Mesenchymal stem cell (in vitro differentiated cells and primary cell): Measurements from ENCODE around the gene RPS28.

Source experiments
- DNase-seq: peaks from one replicate; pipeline ENCODE4 v3.0.0-alpha.2; 2013
- H2AFZ ChIP-seq: one replicate; pipeline ENCODE4 v1.6.1; 2013; ENCODE audit warnings: low read depth, mild to moderate bottlenecking, control low read depth, inconsistent platforms, low read length, moderate library complexity
- H2AK5ac ChIP-seq: 2 replicates; pipeline ENCODE4 v1.6.1; 2013; ENCODE audit warnings: low read length, moderate library complexity, mild to moderate bottlenecking, inconsistent platforms; ENCODE audit not compliant: severe bottlenecking
- H2BK120ac ChIP-seq: one replicate; pipeline ENCODE4 v1.6.1; 2013; ENCODE audit warnings: low read depth, mild to moderate bottlenecking, inconsistent platforms, low read length, moderate library complexity
- H2BK12ac ChIP-seq, 2 experiments: one replicate each; pipeline ENCODE4 v1.6.1; 2013; ENCODE audit warnings: inconsistent platforms in 2 of 2, low read length in 2 of 2, mild to moderate bottlenecking in 2 of 2, moderate library complexity in 2 of 2, control low read depth in 1 of 2
- H2BK15ac ChIP-seq: one replicate; pipeline ENCODE4 v1.6.1; 2013; ENCODE audit warnings: mild to moderate bottlenecking, low read depth, inconsistent platforms; ENCODE audit not compliant: poor library complexity, severe bottlenecking
- H2BK5ac ChIP-seq: 2 replicates; pipeline ENCODE4 v1.6.1; 2013; ENCODE audit warnings: low read depth, mild to moderate bottlenecking, low read length, control low read depth, inconsistent platforms; ENCODE audit not compliant: poor library complexity, severe bottlenecking
- H3K14ac ChIP-seq, 2 experiments: one replicate each; pipeline ENCODE4 v1.6.1; 2013; ENCODE audit warnings: inconsistent platforms in 2 of 2, low read length in 2 of 2, control low read depth in 1 of 2, mild to moderate bottlenecking in 1 of 2, moderate library complexity in 1 of 2
- H3K18ac ChIP-seq, 2 experiments: one replicate each; pipeline ENCODE4 v1.6.1; 2013; ENCODE audit warnings: inconsistent platforms in 2 of 2, low read length in 2 of 2, control low read depth in 1 of 2, low read depth in 1 of 2, mild to moderate bottlenecking in 1 of 2
- H3K23ac ChIP-seq, 2 experiments: one replicate each; pipeline ENCODE4 v1.6.1; 2013; ENCODE audit warnings: inconsistent platforms in 2 of 2, low read length in 2 of 2, mild to moderate bottlenecking in 2 of 2, moderate library complexity in 2 of 2, control low read depth in 1 of 2
- H3K27ac ChIP-seq: 2 replicates; pipeline ENCODE4 v1.5.1; 2013; ENCODE audit warnings: mild to moderate bottlenecking, moderate library complexity, low read length, control low read depth, inconsistent platforms; ENCODE audit not compliant: poor library complexity, severe bottlenecking
- H3K27me3 ChIP-seq, 2 experiments: 2 replicates each; pipeline versions ENCODE4 v1.6.1 to v1.7.0; 2013; ENCODE audit warnings: low read length in 2 of 2, mild to moderate bottlenecking in 2 of 2, moderate library complexity in 2 of 2, control low read depth in 1 of 2, inconsistent platforms in 1 of 2; ENCODE audit not compliant: control insufficient read depth in 1 of 2, insufficient read depth in 1 of 2
- H3K36me3 ChIP-seq, 2 experiments: 2 replicates each; pipeline versions ENCODE4 v1.6.1 to v1.7.0; 2013; ENCODE audit warnings: low read length in 2 of 2, control low read depth in 1 of 2, inconsistent platforms in 1 of 2, low read depth in 1 of 2, mild to moderate bottlenecking in 1 of 2; ENCODE audit not compliant: insufficient read depth in 2 of 2, control insufficient read depth in 1 of 2
- H3K4ac ChIP-seq, 2 experiments: one replicate each; pipeline ENCODE4 v1.6.1; 2013; ENCODE audit warnings: inconsistent platforms in 2 of 2, low read length in 2 of 2, mild to moderate bottlenecking in 2 of 2, moderate library complexity in 2 of 2, control low read depth in 1 of 2, low read depth in 1 of 2
- H3K4me1 ChIP-seq: 2 replicates; pipeline ENCODE4 v1.6.1; 2013; ENCODE audit warnings: low read depth, low read length, control low read depth; ENCODE audit not compliant: control insufficient read depth, insufficient read depth
- H3K4me2 ChIP-seq: 2 replicates; pipeline ENCODE4 v1.6.1; 2013; ENCODE audit warnings: low read length, mild to moderate bottlenecking, inconsistent platforms; ENCODE audit not compliant: poor library complexity, severe bottlenecking
- H3K4me3 ChIP-seq, 2 experiments: 2 replicates each; pipeline versions ENCODE4 v1.5.1 to v1.7.0; 2013; ENCODE audit warnings: low read length in 2 of 2, mild to moderate bottlenecking in 2 of 2, control low read depth in 1 of 2, low read depth in 1 of 2; ENCODE audit not compliant: insufficient read depth in 1 of 2
- H3K79me1 ChIP-seq: replicated peaks from 2 replicates; pipeline ENCODE4 v1.6.1; 2013; ENCODE audit warnings: mild to moderate bottlenecking, control low read depth, low read length, inconsistent platforms; ENCODE audit not compliant: poor library complexity, severe bottlenecking
- H3K9ac ChIP-seq: 2 replicates; pipeline ENCODE4 v1.7.0; 2013; ENCODE audit warnings: mild to moderate bottlenecking, low read length, moderate library complexity
- H3K9me3 ChIP-seq: 2 replicates; pipeline ENCODE4 v1.7.0; 2013; ENCODE audit warnings: mild to moderate bottlenecking, low read length; ENCODE audit not compliant: control insufficient read depth
- H4K8ac ChIP-seq: one replicate; pipeline ENCODE4 v1.6.1; 2013; ENCODE audit warnings: inconsistent platforms, mild to moderate bottlenecking, low read length, moderate library complexity
- H4K91ac ChIP-seq: one replicate; pipeline ENCODE4 v1.6.1; 2013; ENCODE audit warnings: mild to moderate bottlenecking, low read length, inconsistent platforms
- WGBS: methylation state at CpG from one replicate; pipeline ENCODE4 v1.1.7; 2013; ENCODE audit warnings: mixed read lengths; 5-methylcytosine and 5-hydroxymethylcytosine counted together

Gene RPS28

DNA sequence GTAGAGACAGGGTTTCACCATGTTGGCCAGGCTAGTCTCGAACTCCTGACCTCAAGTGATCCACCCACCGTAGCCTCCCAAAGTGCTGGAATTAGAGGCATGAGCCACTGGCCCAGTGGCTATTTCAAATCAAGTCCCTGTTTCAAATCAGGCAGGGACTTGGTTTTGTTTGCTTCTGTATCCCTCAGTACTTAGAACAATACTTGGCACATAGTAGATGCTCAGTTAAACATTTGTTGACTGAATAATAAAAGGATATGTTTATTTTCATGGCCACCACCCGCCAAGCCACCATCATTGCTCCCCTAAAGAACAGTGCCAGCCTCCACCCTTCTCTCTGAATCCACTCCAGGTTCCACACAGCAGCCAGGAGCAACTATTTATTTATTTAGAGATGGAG, 4.2 kb downstream of the RPS28 start:
- H3K79me1 ChIP-seq = peaks cover 2% of the 10 kb centered on the region
- H2BK15ac ChIP-seq = no peak overlapping the region
- no peak overlapping the region for H3K9ac ChIP-seq
- peaks cover 21 to 22% of the 10 kb centered on the region in 2 experiments for H3K36me3 ChIP-seq
- H4K91ac ChIP-seq = no peak overlapping the region
- 100% methylated on average over 3 of the region's 3 CpGs for WGBS
- no peak overlapping the region for H2AFZ ChIP-seq
- no peak overlapping the region for H3K4ac ChIP-seq
- H4K8ac ChIP-seq = no peak overlapping the region
- no peak overlapping the region for H3K27ac ChIP-seq
- no peak overlapping the region for H3K14ac ChIP-seq
- H2BK12ac ChIP-seq = no peak overlapping the region
- no peak for DNase-seq
- H2BK5ac ChIP-seq = no peak overlapping the region
- peaks cover 0 to 9% of the 10 kb centered on the region in 2 experiments for H3K27me3 ChIP-seq
- no peak overlapping the region for H2BK120ac ChIP-seq
- no peak overlapping the region for H3K4me2 ChIP-seq
- peaks cover 16% of the 10 kb centered on the region for H3K4me1 ChIP-seq
- H3K9me3 ChIP-seq = peaks cover 6% of the 10 kb centered on the region
- no peak overlapping the region for H3K18ac ChIP-seq
- H2AK5ac ChIP-seq = no peak overlapping the region
- no peak overlapping the region for H3K4me3 ChIP-seq
- H3K23ac ChIP-seq = no peak overlapping the region

DNA sequence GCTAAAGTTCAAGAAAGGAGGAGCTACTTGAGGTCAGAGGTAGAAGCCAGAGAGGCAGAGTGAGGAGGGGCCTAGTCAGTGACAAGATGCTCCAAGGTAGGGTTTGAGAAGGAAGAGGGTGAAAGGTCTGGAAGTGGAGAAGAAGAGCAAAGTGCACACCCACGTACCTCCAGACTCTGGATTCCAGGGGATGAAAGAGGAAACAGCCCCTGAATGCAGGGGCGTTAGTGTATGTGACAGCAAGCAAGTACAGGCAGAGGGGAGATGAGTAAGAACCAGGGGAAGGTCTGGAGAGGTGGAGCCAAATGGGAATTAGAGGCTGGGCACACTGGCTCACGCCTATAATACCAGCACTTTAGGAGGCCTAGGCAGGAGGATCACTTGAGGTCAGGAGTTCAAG, 8.7 kb downstream of the RPS28 start:
- no peak overlapping the region for H3K4me3 ChIP-seq
- H3K9me3 ChIP-seq = peaks cover 6% of the 10 kb centered on the region
- H3K4me1 ChIP-seq = peaks cover 19% of the 10 kb centered on the region
- peaks cover 0 to under 1% of the 10 kb centered on the region in 2 experiments for H3K36me3 ChIP-seq
- H3K79me1 ChIP-seq = no peaks in the 10 kb centered on the region
- no peak overlapping the region for H3K18ac ChIP-seq
- no peak overlapping the region for H2AFZ ChIP-seq
- no peak overlapping the region for H3K4me2 ChIP-seq
- H3K27ac ChIP-seq = no peak overlapping the region
- no peak overlapping the region for H2AK5ac ChIP-seq
- H2BK120ac ChIP-seq = no peak overlapping the region
- no peak overlapping the region for H3K9ac ChIP-seq
- no peak overlapping the region for H3K14ac ChIP-seq
- WGBS = 72% methylated on average over 3 of the region's 3 CpGs
- H3K23ac ChIP-seq = no peak overlapping the region
- H4K8ac ChIP-seq = no peak overlapping the region
- DNase-seq = no peak
- peaks cover 24 to 32% of the 10 kb centered on the region in 2 experiments for H3K27me3 ChIP-seq
- H3K4ac ChIP-seq = no peak overlapping the region
- H2BK15ac ChIP-seq = no peak overlapping the region
- H4K91ac ChIP-seq = no peak overlapping the region
- no peak overlapping the region for H2BK5ac ChIP-seq
- no peak overlapping the region for H2BK12ac ChIP-seq

- no peak overlapping the region for H2BK12ac ChIP-seq
- no peak overlapping the region for H3K4me2 ChIP-seq
- WGBS = 82% methylated on average over 8 of the region's 8 CpGs
- H3K36me3 ChIP-seq = no peaks in the 10 kb centered on the region
- peaks cover 26% of the 10 kb centered on the region for H3K4me1 ChIP-seq
- H3K4me3 ChIP-seq = no peak overlapping the region
- H2BK120ac ChIP-seq = no peak overlapping the region
- H3K18ac ChIP-seq = no peak overlapping the region
- no peak overlapping the region for H3K4ac ChIP-seq
- peaks cover 30 to 40% of the 10 kb centered on the region in 2 experiments for H3K27me3 ChIP-seq
- peaks cover 6% of the 10 kb centered on the region for H3K9me3 ChIP-seq
- H2AFZ ChIP-seq = no peak overlapping the region
- H2AK5ac ChIP-seq = no peak overlapping the region
- no peak overlapping the region for H2BK5ac ChIP-seq
- no peak overlapping the region for H3K14ac ChIP-seq
- no peak overlapping the region for H4K8ac ChIP-seq
- H3K9ac ChIP-seq = no peak overlapping the region
- H3K23ac ChIP-seq = no peak overlapping the region
- H3K79me1 ChIP-seq = no peaks in the 10 kb centered on the region
- H2BK15ac ChIP-seq = no peak overlapping the region
- no peak for DNase-seq
- no peak overlapping the region for H4K91ac ChIP-seq
- H3K27ac ChIP-seq = no peak overlapping the region
These were observed 10.1 kb downstream of the RPS28 start for GRCh38 chr19:8331263-8331845.

DNA sequence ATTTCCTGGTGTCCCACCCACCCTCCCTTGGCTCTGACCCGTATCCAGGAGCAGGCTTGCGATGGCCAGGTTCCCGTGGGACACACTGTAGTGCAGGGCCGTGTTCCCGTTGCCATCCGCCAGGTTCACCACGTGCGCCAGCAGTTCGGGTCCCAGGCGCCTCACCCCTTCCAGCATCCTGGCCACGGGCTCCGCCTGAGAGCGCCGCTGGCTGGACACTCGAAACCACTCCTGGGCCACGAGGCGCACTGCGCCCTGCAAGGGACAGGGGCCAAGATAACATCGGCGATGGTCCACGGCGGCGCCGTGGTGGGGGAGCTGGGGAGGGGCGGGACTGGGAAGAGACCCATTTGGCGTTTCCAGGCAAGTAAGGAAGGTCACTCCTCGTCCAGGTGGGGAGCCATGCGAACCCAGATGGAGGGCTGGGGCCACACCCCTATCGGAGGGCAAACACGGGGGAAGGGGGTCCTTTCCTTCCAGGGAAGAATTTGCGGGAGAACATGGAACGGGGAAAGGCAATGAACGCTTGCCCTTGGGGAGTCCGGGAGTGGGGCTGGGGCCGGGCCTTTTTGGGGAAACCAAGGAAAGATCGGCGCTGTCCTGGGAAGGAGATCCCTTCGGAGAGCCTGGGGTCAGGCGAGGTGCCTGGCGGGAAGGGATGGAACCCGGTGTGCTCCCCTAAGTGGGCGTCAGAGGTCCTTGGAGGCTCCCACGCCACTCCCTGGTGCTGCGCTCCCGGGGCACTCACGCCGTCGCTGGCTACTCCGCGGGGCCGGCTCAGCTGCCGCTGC, 11.9 kb downstream of the RPS28 start:
- 24% methylated on average over 52 of the region's 52 CpGs for WGBS
- no peak overlapping the region for H2BK12ac ChIP-seq

More for the DNA sequence above, 11.9 kb downstream of the RPS28 start:
- no peak overlapping the region for H2BK5ac ChIP-seq
- no peak overlapping the region for H2AFZ ChIP-seq
- no peaks in the 10 kb centered on the region for H3K36me3 ChIP-seq
- no peak overlapping the region for H3K9ac ChIP-seq
- no peak for DNase-seq
- H3K27me3 ChIP-seq = peaks cover 30 to 46% of the 10 kb centered on the region in 2 experiments
- H3K4me3 ChIP-seq = no peak overlapping the region
- H3K23ac ChIP-seq = no peak overlapping the region
- no peak overlapping the region for H4K91ac ChIP-seq
- H3K4ac ChIP-seq = no peak overlapping the region
- H2BK120ac ChIP-seq = no peak overlapping the region
- H3K9me3 ChIP-seq = no peaks in the 10 kb centered on the region
- H4K8ac ChIP-seq = no peak overlapping the region
- H3K18ac ChIP-seq = no peak overlapping the region
- H3K79me1 ChIP-seq = no peaks in the 10 kb centered on the region
- no peak overlapping the region for H3K14ac ChIP-seq
- H3K27ac ChIP-seq = no peak overlapping the region
- H2AK5ac ChIP-seq = no peak overlapping the region
- H3K4me2 ChIP-seq = no peak overlapping the region
- no peak overlapping the region for H2BK15ac ChIP-seq
- peaks cover 26% of the 10 kb centered on the region for H3K4me1 ChIP-seq
